Heart right ventricle (tissue), 16 donors: ENCODE data around the gene SCLT1. TPM values are rescaled to one million over a fixed set of nuclear protein-coding genes. Genes with fewer than 3 reads are reported as not detected.

Experiments
- ATAC-seq, 8 donors: fragments of 200-7000 bp; cut with Tn5 transposase; one replicate each; pipeline ENCODE4 v1.9.1; 2020; ENCODE audit warnings: mild to moderate bottlenecking in 8 of 8, moderate library complexity in 8 of 8, moderate number of reproducible peaks in 1 of 8
- DNase-seq, 2 donors: peaks; one replicate each; pipeline ENCODE4 v3.0.0-alpha.2; 2020
- H3K27ac ChIP-seq, 10 donors: fragments of 200-600 bp; sonication (generic) in 2 of 10; one replicate each; pipeline versions ENCODE4 v1.5.0 to v1.8.0; 2020 to 2022; ENCODE audit warnings: mild to moderate bottlenecking in 3 of 10
- H3K27me3 ChIP-seq, 7 donors: fragments of 200-600 bp; one replicate each; pipeline ENCODE4 v1.8.0; 2021 to 2022; ENCODE audit warnings: mild to moderate bottlenecking in 2 of 7
- H3K36me3 ChIP-seq, 9 donors: fragments of 200-600 bp; sonication (generic) in 1 of 9; one replicate each; pipeline versions ENCODE4 v1.5.0 to v1.8.0; 2020 to 2022; ENCODE audit warnings: mild to moderate bottlenecking in 2 of 9
- H3K4me1 ChIP-seq, 9 donors: fragments of 200-600 bp; sonication (generic) in 1 of 9; one replicate each; pipeline versions ENCODE4 v1.5.0 to v1.8.0; 2020 to 2022; ENCODE audit warnings: mild to moderate bottlenecking in 4 of 9
- H3K4me3 ChIP-seq, 10 donors: fragments of 200-600 bp; sonication (generic) in 2 of 10; one replicate each; pipeline versions ENCODE4 v1.5.0 to v1.8.0; 2020 to 2022; ENCODE audit warnings: mild to moderate bottlenecking in 7 of 10, moderate library complexity in 2 of 10
- H3K9me3 ChIP-seq, 11 donors: fragments of 200-600 bp in 10 of 11; sonication (generic) in 2 of 11; one replicate each; pipeline versions ENCODE4 v1.5.0 to v1.8.0; 2013 to 2022; ENCODE audit warnings: mild to moderate bottlenecking in 2 of 11, control low read depth in 1 of 11, moderate library complexity in 1 of 11
- WGBS, 2 donors: extraction: QIAGEN DNeasy Blood & Tissue Kit; methylation state at CpG; one replicate each; pipeline ENCODE4 v1.1.7; 2013; ENCODE audit warnings: inconsistent platforms in 1 of 2; 5-methylcytosine and 5-hydroxymethylcytosine counted together
- intact Hi-C, 10 donors: fragments of 100-400 bp; cut with DNase I; formaldehyde crosslinking; loops; one replicate each; pipeline versions ENCODE4 v1.11.1 to v1.14.2; 2022
- polyA plus RNA-seq, 2 donors: library from polyadenylated mRNA; stranded (reverse); fragments of 200-250 nt; gene quantifications; one replicate each; pipeline ENCODE4 v1.2.3, GENCODE V29; 2013
- total RNA-seq, 10 donors: library from RNA; stranded (reverse); fragmentation: NEBNext Ultra II Directional in 3 of 10; extraction: Animal tissue kit (Norgen Biotek cat#: 25700) in 3 of 10; gene quantifications; one replicate each; pipeline versions ENCODE4 v1.2.1 to v1.2.4, GENCODE V29; 2021 to 2023
- TF ChIP-seq, protein P1 (sequence below), 9 donors: fragments of 200-600 bp; sonication (generic) in 2 of 9; IDR thresholded peaks; one replicate each; pipeline versions ENCODE4 v1.5.0 to v1.8.0; 2021 to 2022; ENCODE audit warnings: antibody characterized with exemption in 9 of 9, mild to moderate bottlenecking in 5 of 9, moderate library complexity in 1 of 9
- donor health status: Arrhythmogenic right ventricular cardiomyopathy.
- donor health status: ischemic (EF 13 %, LVEDD 7.1; RV severe dilation, severe dysfunction).
- donor health status: healthy with polysubstance abuse.
- donor health status: DM: no; HTN: yes; CAD: no.
- donor health status: DM: no; HTN: no; CAD: no.
- donor health status: ischemic (EF 25% LVEDD 6.9; RV normal size, moderate dysfunction).
- donor health status: ischemic (EF 25% LVEDD 5.7; RV mildly dilated, moderate dysfunction).
- donor health status: healthy.
- donor health status: DM: yes; HTN: yes; CAD: no.
- donor health status: Ischemic cardiomyopathy.
- donor health status: ischemic (EF 35%, LVEDD 5.7; RV mildly dilated, moderate dysfunction).
- donor health status: nonischemic (EF 11% LVEDD 7.7; RV severe dilation, severe dysfunction).
- donor health status: DM: yes; HTN: yes; CAD: no.
- donor health status: PGD.
- donor health status: ischemic (EF 29% LVEDD 5.4; RV normal size, mild dysfunction).
- donor health status: nonischemic (EF 23%, LVEDD 6.1; RV moderate dilation, normal function).

The SCLT1 gene
- total and polyA plus RNA-seq, 12 donors = 3.0 to 12.4 (median 9.9) TPM

DNA sequence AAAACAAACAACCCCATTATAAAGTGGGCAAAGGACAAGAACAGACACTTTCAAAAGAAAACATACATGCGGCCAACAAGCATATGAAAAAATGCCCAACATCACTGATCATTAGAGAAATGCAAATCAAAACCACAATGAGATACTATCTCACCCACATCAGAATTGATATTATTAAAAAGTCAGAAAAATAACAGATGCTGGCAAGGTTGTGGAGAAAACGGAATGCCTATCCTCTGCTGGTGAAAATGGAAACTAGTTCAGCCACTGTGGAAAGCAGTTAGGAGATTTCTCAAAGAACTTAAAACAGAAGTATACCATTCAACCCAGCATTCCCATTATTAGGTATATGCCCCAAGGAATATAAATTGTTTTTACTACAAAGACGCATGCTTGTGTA lies 171.4 kb downstream of the SCLT1 start:
- intact Hi-C loops = no loop called here
- WGBS, 2 donors = 96% methylated on average over 3 of the region's 3 CpGs
- DNase-seq = no peak
- no peaks in the 10 kb centered on the region for H3K27me3 ChIP-seq
- no peak for ATAC-seq
- no peak overlapping the region for H3K4me3 ChIP-seq
- peaks cover 0 to 20% (median 4%) of the 10 kb centered on the region in 9 donors for H3K36me3 ChIP-seq
- peaks cover 0 to 8% (median 0%) of the 10 kb centered on the region in 11 donors for H3K9me3 ChIP-seq
- H3K27ac ChIP-seq = no peak overlapping the region
- TF ChIP-seq, protein P1, sequence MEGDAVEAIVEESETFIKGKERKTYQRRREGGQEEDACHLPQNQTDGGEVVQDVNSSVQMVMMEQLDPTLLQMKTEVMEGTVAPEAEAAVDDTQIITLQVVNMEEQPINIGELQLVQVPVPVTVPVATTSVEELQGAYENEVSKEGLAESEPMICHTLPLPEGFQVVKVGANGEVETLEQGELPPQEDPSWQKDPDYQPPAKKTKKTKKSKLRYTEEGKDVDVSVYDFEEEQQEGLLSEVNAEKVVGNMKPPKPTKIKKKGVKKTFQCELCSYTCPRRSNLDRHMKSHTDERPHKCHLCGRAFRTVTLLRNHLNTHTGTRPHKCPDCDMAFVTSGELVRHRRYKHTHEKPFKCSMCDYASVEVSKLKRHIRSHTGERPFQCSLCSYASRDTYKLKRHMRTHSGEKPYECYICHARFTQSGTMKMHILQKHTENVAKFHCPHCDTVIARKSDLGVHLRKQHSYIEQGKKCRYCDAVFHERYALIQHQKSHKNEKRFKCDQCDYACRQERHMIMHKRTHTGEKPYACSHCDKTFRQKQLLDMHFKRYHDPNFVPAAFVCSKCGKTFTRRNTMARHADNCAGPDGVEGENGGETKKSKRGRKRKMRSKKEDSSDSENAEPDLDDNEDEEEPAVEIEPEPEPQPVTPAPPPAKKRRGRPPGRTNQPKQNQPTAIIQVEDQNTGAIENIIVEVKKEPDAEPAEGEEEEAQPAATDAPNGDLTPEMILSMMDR (IDR thresholded peaks at IDR 0.05) = no peak
- peaks cover 0 to 13% (median 0%) of the 10 kb centered on the region in 9 donors for H3K4me1 ChIP-seq

DNA sequence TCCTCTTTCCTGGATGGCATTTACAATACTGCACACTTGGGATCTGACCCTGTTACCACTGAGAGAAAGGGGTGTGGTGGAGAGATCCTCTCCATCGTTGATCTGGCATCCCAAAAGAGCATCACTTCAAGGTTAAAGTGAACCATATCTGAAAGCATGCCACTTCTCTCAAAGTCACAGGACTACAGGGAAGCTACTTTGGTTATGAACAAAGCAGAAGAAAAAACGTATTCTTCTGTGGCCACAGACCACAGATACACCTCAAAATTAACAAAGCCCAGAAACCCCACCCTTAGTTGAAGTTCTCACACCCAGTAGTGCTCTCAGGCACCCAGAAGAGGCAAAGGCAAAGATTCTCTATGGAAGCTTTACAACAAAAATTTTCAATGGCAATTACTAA lies 175.6 kb downstream of the SCLT1 start:
- TF ChIP-seq, protein P1 (IDR thresholded peaks at IDR 0.05) = no peak
- Histone ChIP-seq H3K9me3 (no peaks in the 10 kb centered on the region), H3K27ac (peak overlapping the region in 1 of 10 donors; percentile 84), H3K27me3 (no peaks in the 10 kb centered on the region), H3K4me3 (no peak overlapping the region), H3K4me1 (peaks cover 0 to 29% (median 0%) of the 10 kb centered on the region in 9 donors), H3K36me3 (no peaks in the 10 kb centered on the region)
- ATAC-seq (peak in 1 of 8 donors; percentile 14), DNase-seq (no peak)
- 63 to 67% methylated on average over 2 of the region's 2 CpGs for WGBS, 2 donors
- intact Hi-C loops = no loop called here

DNA sequence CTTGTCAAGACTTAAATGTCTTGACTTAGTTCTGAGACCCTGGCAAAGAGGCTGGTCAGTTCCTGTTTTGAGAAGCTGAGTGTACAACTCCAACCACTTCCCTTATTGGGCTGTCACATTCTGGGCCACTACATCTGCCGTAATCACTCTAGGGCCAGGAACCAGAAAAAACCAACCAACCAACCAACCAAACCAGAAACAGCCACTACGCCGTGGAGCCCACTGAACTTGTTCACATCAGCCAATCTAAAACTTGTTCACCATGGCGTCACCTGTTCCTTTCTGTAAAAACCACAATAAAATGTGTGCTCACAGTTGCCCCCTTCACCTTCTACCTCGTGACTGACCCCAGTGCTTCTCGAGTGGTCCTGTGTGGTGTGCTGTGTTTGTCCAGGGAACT lies 176.5 kb downstream of the SCLT1 start:
- H3K27ac ChIP-seq = peak overlapping the region in 2 of 10 donors; percentile 31 to 84
- DNase-seq (peak in 1 of 2 donors; percentile 14), ATAC-seq (peak in 7 of 8 donors; percentile 43 to 73 (median 61))
- no peak overlapping the region for H3K4me3 ChIP-seq
- H3K27me3 ChIP-seq = no peaks in the 10 kb centered on the region
- no peaks in the 10 kb centered on the region for H3K9me3 ChIP-seq
- 88 to 95% methylated on average over 6 of the region's 6 CpGs for WGBS, 2 donors
- peaks cover 0 to 38% (median 0%) of the 10 kb centered on the region in 9 donors for H3K4me1 ChIP-seq
- intact Hi-C loops = no loop called here
- no peaks in the 10 kb centered on the region for H3K36me3 ChIP-seq
- TF ChIP-seq, protein P1 (IDR thresholded peaks at IDR 0.05) = no peak

DNA sequence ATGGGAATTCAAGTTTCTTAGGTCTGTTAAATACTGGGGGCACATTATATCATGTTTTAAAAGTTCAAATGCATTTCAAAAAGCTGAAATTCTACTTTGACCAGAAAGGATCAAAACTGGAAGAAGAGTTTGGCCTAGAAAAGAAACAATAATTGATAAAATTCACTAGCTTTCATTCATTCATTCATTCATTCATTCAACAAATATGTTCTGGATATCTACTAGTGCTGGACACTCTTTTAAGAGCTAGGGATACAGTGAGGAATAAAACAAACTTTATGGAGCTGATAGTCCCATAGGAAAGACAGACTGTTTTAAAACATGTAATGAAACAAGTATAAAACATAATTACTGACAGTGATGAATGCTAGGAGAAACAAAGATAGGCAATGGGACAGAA lies 177.8 kb downstream of the SCLT1 start:
- Histone ChIP-seq H3K4me3 (no peak overlapping the region), H3K9me3 (no peaks in the 10 kb centered on the region), H3K4me1 (peaks cover 0 to 39% (median 0%) of the 10 kb centered on the region in 9 donors), H3K27ac (no peak overlapping the region), H3K36me3 (no peaks in the 10 kb centered on the region), H3K27me3 (no peaks in the 10 kb centered on the region)
- DNase-seq = no peak
- intact Hi-C loops = no loop called here
- no peak for ATAC-seq
- TF ChIP-seq, protein P1 (IDR thresholded peaks at IDR 0.05) = no peak
